WTC11 (cell line): ENCODE results near the gene DNAL4.

Source experiments
- HMGA2 ChIP-seq: fragments of 250-450 bp; sonication (Bioruptor Pico); IDR thresholded peaks from 2 replicates; pipeline ENCODE4 v1.4.0; 2021; ENCODE audit warnings: mild to moderate bottlenecking, moderate library complexity
- NR3C1 ChIP-seq: sonication (generic); formaldehyde crosslinking; conservative IDR thresholded peaks from 2 replicates; pipeline ENCODE4 v1.8.1; 2023; ENCODE audit warnings: low read depth, mild to moderate bottlenecking, missing genetic modification reagents
- TF ChIP-seq, protein P1 (sequence below): fragments of 200-600 bp; IDR thresholded peaks from 2 replicates; pipeline ENCODE4 v1.8.0; 2022; ENCODE audit warnings: antibody characterized with exemption

- TF ChIP-seq, protein P1, sequence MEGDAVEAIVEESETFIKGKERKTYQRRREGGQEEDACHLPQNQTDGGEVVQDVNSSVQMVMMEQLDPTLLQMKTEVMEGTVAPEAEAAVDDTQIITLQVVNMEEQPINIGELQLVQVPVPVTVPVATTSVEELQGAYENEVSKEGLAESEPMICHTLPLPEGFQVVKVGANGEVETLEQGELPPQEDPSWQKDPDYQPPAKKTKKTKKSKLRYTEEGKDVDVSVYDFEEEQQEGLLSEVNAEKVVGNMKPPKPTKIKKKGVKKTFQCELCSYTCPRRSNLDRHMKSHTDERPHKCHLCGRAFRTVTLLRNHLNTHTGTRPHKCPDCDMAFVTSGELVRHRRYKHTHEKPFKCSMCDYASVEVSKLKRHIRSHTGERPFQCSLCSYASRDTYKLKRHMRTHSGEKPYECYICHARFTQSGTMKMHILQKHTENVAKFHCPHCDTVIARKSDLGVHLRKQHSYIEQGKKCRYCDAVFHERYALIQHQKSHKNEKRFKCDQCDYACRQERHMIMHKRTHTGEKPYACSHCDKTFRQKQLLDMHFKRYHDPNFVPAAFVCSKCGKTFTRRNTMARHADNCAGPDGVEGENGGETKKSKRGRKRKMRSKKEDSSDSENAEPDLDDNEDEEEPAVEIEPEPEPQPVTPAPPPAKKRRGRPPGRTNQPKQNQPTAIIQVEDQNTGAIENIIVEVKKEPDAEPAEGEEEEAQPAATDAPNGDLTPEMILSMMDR, result no peak
- no peak for TF ChIP-seq HMGA2 (CRISPR knock-in tag)
- TF ChIP-seq NR3C1 (CRISPR knock-in tag), result no peak
These were observed 46.2 kb upstream of the DNAL4 start for GRCh38 chr22:38840129-38840528.
